Measurements from ENCODE around the gene ERC2. TPM values are rescaled to one million over a fixed set of nuclear protein-coding genes. Genes with fewer than 3 reads are reported as not detected.

Gene ERC2
- total and polyA plus RNA-seq, 2 of the 8 experiments (the other 6 are each of a cell fraction or from before 2014, with no cell fraction given) = 16.4 to 22.8 TPM

- TF ChIP-seq, protein P1, sequence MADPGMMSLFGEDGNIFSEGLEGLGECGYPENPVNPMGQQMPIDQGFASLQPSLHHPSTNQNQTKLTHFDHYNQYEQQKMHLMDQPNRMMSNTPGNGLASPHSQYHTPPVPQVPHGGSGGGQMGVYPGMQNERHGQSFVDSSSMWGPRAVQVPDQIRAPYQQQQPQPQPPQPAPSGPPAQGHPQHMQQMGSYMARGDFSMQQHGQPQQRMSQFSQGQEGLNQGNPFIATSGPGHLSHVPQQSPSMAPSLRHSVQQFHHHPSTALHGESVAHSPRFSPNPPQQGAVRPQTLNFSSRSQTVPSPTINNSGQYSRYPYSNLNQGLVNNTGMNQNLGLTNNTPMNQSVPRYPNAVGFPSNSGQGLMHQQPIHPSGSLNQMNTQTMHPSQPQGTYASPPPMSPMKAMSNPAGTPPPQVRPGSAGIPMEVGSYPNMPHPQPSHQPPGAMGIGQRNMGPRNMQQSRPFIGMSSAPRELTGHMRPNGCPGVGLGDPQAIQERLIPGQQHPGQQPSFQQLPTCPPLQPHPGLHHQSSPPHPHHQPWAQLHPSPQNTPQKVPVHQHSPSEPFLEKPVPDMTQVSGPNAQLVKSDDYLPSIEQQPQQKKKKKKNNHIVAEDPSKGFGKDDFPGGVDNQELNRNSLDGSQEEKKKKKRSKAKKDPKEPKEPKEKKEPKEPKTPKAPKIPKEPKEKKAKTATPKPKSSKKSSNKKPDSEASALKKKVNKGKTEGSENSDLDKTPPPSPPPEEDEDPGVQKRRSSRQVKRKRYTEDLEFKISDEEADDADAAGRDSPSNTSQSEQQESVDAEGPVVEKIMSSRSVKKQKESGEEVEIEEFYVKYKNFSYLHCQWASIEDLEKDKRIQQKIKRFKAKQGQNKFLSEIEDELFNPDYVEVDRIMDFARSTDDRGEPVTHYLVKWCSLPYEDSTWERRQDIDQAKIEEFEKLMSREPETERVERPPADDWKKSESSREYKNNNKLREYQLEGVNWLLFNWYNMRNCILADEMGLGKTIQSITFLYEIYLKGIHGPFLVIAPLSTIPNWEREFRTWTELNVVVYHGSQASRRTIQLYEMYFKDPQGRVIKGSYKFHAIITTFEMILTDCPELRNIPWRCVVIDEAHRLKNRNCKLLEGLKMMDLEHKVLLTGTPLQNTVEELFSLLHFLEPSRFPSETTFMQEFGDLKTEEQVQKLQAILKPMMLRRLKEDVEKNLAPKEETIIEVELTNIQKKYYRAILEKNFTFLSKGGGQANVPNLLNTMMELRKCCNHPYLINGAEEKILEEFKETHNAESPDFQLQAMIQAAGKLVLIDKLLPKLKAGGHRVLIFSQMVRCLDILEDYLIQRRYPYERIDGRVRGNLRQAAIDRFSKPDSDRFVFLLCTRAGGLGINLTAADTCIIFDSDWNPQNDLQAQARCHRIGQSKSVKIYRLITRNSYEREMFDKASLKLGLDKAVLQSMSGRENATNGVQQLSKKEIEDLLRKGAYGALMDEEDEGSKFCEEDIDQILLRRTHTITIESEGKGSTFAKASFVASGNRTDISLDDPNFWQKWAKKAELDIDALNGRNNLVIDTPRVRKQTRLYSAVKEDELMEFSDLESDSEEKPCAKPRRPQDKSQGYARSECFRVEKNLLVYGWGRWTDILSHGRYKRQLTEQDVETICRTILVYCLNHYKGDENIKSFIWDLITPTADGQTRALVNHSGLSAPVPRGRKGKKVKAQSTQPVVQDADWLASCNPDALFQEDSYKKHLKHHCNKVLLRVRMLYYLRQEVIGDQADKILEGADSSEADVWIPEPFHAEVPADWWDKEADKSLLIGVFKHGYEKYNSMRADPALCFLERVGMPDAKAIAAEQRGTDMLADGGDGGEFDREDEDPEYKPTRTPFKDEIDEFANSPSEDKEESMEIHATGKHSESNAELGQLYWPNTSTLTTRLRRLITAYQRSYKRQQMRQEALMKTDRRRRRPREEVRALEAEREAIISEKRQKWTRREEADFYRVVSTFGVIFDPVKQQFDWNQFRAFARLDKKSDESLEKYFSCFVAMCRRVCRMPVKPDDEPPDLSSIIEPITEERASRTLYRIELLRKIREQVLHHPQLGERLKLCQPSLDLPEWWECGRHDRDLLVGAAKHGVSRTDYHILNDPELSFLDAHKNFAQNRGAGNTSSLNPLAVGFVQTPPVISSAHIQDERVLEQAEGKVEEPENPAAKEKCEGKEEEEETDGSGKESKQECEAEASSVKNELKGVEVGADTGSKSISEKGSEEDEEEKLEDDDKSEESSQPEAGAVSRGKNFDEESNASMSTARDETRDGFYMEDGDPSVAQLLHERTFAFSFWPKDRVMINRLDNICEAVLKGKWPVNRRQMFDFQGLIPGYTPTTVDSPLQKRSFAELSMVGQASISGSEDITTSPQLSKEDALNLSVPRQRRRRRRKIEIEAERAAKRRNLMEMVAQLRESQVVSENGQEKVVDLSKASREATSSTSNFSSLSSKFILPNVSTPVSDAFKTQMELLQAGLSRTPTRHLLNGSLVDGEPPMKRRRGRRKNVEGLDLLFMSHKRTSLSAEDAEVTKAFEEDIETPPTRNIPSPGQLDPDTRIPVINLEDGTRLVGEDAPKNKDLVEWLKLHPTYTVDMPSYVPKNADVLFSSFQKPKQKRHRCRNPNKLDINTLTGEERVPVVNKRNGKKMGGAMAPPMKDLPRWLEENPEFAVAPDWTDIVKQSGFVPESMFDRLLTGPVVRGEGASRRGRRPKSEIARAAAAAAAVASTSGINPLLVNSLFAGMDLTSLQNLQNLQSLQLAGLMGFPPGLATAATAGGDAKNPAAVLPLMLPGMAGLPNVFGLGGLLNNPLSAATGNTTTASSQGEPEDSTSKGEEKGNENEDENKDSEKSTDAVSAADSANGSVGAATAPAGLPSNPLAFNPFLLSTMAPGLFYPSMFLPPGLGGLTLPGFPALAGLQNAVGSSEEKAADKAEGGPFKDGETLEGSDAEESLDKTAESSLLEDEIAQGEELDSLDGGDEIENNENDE (IDR thresholded peaks at IDR 0.05; ENCODE audit: insufficient replicate concordance, low read length) = no peak
- TF ChIP-seq GABPA (IDR thresholded peaks at IDR 0.05; ENCODE audit: borderline replicate concordance, insufficient read depth, low read length) (no peak), ASH2L (IDR thresholded peaks at IDR 0.05; ENCODE audit: low read length) (no peak), HDAC6 (IDR thresholded peaks at IDR 0.05; ENCODE audit: low read depth, low read length) (no peak), TAF1 (IDR thresholded peaks at IDR 0.05; ENCODE audit: low read depth, low read length) (no peak), POLR2AphosphoS5 (IDR thresholded peaks at IDR 0.05; ENCODE audit: low read depth, low read length) (no peak), NRF1 (IDR thresholded peaks at IDR 0.05; ENCODE audit: low read depth, low read length) (no peak), SAP30 (IDR thresholded peaks at IDR 0.05; ENCODE audit: insufficient read depth, insufficient replicate concordance, low read length) (no peak)
- TF ChIP-seq, protein P2, sequence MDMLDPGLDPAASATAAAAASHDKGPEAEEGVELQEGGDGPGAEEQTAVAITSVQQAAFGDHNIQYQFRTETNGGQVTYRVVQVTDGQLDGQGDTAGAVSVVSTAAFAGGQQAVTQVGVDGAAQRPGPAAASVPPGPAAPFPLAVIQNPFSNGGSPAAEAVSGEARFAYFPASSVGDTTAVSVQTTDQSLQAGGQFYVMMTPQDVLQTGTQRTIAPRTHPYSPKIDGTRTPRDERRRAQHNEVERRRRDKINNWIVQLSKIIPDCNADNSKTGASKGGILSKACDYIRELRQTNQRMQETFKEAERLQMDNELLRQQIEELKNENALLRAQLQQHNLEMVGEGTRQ (IDR thresholded peaks at IDR 0.05; ENCODE audit: low read length) = no peak
These were observed 711.3 kb downstream of the ERC2 start (continued) for GRCh38 chr3:55756976-55757375.

All from H1 (cell line).